GM21423 (cell line): ENCODE data around the gene ISL2.

ENCODE experiments used
- ATAC-seq: cut with Tn5 transposase; IDR thresholded peaks from one replicate; pipeline ENCODE4 v1.9.1; 2021; ENCODE audit warnings: mild to moderate bottlenecking, moderate library complexity; ENCODE audit not compliant: unreplicated experiment

The ISL2 gene

DNA sequence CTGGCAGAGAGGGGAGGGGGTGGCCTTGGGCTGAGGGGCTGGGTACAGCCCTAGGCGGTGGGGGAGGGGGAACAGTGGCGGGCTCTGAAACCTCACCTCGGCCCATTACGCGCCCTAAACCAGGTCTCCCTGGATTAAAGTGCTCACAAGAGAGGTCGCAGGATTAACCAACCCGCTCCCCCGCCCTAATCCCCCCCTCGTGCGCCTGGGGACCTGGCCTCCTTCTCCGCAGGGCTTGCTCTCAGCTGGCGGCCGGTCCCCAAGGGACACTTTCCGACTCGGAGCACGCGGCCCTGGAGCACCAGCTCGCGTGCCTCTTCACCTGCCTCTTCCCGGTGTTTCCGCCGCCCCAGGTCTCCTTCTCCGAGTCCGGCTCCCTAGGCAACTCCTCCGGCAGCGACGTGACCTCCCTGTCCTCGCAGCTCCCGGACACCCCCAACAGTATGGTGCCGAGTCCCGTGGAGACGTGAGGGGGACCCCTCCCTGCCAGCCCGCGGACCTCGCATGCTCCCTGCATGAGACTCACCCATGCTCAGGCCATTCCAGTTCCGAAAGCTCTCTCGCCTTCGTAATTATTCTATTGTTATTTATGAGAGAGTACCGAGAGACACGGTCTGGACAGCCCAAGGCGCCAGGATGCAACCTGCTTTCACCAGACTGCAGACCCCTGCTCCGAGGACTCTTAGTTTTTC is 4.9 kb downstream of the ISL2 start:
- ATAC-seq = no peak

DNA sequence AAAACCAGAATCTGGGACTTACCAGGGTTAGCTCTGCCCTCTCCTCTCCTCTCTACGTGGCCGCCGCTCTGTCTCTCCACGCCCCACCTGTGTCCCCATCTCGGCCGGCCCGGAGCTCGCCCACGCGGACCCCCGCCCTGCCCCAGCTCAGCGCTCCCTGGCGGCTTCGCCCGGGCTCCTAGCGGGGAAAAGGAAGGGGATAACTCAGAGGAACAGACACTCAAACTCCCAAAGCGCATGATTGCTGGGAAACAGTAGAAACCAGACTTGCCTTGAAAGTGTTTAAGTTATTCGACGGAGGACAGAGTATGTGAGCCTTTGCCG is 5.4 kb downstream of the ISL2 start:
- no peak for ATAC-seq

DNA sequence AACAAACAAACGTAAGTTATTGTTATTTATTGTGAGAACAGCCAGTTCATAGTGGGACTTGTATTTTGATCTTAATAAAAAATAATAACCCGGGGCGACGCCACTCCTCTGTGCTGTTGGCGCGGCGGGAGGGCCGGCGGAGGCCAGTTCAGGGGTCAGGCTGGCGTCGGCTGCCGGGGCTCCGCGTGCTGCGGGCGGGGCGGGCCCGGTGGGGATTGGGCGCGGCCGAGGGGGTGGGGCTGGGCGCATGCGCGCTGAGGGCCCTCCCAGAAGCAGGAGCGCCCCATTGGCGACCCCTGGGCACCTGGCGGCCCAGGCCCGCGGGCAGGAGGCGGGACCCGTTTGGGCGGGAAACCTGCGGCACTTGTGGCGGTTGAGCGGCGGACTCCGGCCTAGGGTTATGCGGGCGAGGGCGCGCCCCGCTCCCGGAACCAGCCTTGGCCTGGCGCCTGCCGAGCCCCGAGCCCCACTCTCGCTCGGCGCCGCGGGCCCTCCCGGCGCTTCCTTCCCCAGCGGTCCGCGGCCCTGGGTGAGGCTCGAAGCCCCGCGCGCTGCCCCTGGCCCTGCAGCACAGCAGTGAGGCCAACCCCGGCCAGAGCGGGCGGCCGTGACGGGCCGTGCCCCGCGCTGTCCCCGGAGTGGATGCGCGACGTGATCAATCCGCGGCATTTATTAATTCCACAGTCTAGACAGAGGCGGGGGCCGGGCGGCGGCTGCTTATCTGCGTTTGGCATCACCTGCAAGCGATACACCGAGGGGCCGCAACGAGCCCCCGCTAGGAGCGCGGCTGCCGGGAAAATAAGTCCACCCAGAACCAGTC is 6.0 kb downstream of the ISL2 start:
- no peak for ATAC-seq

- ATAC-seq = no peak
Measured at GRCh38 chr15:76343313-76343996, 6.9 kb downstream of the ISL2 start.

DNA sequence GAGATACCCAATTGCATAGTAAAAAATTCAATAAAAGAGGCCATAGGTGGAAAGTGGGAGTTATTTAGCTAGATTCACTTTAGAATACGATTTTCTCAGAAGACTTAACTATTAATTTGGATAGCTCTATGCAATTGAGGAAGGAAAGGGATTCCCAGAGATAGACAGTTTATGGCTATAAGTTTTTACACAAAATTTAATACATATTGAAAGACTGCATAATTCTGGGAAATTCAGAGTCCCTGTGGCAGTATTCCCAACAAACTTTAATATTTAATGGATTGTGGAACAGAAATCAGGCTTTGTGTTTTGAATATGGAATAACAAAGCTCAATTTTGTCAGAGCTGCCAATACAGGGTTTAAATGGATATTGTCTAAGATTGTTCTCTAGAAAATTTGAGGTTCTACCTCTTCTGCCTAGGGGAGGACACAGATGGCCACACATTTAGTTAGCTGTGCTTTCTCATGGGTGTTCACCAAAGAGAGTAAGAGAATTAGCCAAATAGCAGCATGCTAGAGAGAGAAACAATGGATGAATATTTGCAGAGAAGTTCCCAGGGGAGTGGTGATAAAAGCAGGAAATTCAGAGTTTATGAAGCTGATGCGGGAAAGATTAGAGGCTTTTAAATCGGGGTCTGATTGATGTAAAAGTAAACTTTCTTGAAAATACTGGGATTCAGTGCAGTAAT is 8.5 kb downstream of the ISL2 start:
- ATAC-seq = no peak

- ATAC-seq = no peak
Measured at GRCh38 chr15:76345583-76345879, 9.0 kb downstream of the ISL2 start.

DNA sequence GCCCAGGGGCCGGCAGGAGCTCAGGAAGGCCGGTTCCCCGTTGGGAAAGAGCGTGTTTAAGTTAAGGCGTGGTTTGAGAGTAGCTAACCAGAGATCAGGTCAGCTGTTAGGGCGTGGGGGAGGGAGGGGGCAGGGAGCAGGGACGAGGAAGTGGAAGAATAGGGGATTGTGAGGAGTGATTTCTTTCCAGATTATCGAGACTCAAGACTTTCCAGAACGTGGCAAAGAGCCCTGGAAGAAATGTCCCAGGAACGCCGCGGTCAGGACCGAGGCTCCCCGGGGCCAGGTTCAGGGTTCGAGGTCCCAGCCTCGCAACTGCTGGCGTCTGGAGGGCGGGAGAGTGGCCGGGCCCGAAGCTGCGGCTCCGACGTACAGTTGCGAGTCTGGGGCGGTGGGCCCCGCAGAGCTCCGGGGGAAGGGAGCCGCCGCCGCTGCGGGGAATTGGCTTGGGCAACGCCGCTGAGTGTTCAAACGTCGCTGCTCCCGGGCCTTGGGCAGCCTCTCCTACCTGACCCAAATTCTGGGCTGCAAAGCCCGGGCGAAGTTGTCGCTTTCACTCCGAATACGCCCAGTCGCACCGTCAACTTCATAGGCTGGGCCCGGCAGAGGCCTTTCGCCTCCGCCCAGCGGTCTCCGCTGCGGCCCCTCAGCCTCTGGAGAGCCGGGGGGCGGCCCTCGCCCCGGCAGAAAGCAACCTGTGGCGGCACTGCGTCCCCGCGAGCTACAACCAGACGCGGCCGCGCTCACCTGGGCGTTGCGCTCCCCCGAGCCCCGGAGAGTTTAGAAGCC is 9.5 kb downstream of the ISL2 start:
- ATAC-seq = no peak

DNA sequence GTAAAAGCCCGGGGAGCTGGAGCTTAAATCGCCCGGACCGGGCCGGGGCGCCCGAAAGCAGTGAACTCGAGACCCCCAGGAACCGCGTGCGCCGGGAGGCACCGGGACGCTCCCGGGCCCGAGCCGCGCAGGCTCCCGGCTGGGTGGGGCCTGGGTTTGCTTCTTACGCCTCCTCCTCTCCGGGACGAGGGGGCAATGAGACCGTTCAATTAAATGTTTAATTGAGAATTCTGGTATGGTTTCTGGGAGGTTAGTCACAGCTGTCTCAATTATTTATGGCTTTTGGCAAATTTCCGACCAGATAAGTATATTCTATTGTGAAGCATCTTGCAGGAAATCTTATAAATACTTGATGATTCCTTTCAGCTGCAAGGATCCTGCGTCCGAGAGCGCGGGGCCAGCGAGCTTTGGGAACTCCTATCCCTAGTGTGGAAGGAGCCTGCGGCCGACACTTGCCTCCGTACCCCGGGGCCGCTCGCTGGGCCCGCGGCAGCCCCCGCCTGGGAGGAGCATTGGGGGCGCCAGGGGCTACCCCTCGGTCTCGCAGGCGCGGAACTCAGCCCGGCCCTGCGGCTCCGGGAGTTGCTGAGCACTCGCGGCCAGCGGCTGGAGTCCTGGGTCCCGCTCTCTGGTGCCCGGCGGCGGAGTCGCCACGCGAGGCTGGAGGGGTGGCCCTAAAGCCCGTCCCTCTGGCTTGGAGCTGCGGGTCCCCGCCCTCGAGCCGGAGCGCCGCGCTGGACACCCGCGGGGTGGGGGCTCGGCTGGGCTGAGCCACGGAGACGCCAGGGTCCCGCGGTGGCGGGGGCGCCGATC is 10.3 kb downstream of the ISL2 start:
- ATAC-seq = no peak

- no peak for ATAC-seq
Measured at GRCh38 chr15:76347482-76348055, 11.0 kb downstream of the ISL2 start.

DNA sequence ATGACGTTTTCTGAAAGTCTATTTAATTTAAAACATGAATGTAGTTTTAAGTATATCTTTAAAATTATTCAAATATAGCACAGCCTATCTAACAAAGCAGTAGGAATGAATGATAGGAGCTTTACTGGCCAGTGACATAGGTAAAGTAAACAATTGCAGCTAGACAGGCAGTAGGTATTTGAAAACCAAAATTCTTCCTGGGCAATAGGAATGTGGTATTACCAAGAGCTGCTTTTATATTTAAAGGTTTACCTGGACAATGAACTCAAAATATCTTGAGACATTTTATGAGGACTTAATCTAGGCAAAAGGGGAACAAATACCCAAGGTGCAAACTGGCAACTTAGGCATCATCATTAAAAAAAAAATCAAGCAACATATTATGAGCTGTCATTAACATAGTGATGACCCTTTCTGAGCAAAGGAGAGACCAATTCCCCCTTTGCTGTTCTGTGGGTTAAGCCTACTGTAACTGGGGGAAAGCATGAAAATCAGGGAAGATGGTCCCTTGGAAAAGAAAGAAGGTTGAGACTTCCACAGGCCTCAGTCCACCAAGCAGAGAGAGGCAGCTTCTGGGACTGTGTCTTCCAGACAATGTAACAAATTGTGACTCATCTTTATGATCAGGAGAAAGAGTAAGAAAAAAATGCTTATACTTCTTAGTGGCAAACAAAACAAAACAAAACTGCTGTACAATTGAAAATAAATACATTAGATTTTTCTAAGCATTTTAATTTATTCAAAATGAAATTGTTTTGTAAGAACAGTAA is 12.9 kb downstream of the ISL2 start:
- ATAC-seq = no peak

GRCh38 chr15:76353023-76353577 is 16.5 kb downstream of the ISL2 start:
- no peak for ATAC-seq

GRCh38 chr15:76353903-76354302 is 17.3 kb downstream of the ISL2 start:
- no peak for ATAC-seq

- no peak for ATAC-seq
Measured at GRCh38 chr15:76354823-76355440, 18.4 kb downstream of the ISL2 start.

- no peak for ATAC-seq
Measured at GRCh38 chr15:76358453-76358852, 21.9 kb downstream of the ISL2 start.

- ATAC-seq = no peak
Measured at GRCh38 chr15:76359152-76359551, 22.6 kb downstream of the ISL2 start.

DNA sequence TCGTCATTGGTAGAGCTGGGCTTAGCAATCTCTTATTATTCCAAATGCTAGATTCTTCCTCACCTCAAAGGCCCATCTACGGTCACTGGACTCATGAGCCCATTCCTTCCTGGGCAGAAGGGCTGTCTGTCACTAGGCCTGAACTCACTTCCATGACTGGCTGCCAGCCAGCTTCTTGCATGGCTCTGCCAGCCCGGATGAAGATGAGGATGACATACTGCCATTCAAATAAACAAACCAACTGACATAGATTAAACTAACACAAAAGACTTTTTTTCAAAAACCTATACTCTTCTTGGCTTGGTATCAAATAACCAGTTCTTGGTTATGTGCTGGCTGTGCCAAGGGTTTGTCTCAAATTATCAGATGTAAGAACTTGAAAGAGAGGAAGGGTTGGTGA is 23.8 kb downstream of the ISL2 start:
- ATAC-seq = no peak

GRCh38 chr15:76363251-76363650 is 26.7 kb downstream of the ISL2 start:
- ATAC-seq = no peak

GRCh38 chr15:76366714-76367113 is 30.1 kb downstream of the ISL2 start:
- ATAC-seq = no peak
